Activated naive CD4-positive, alpha-beta T cell treated with anti-CD3 and anti-CD28 coated beads, Interleukin-2, amount 50 U/mL, for 24 hours (primary cell): ENCODE measurements around the gene POLR3F.
A peak's percentile ranks its signal among the peaks of the same experiment; 100 is the strongest.

Experiments
- H3K27ac Mint-ChIP-seq: one replicate; pipeline ENCODE4 v1.8.0; 2021; ENCODE audit warnings: mild to moderate bottlenecking, mixed read lengths
- H3K27me3 Mint-ChIP-seq: one replicate; pipeline ENCODE4 v1.8.0; 2021; ENCODE audit warnings: mixed read lengths
- H3K36me3 Mint-ChIP-seq: one replicate; pipeline ENCODE4 v1.8.0; 2021; ENCODE audit warnings: mixed read lengths
- H3K4me1 Mint-ChIP-seq: one replicate; pipeline ENCODE4 v1.8.0; 2021; ENCODE audit warnings: mixed read lengths
- H3K4me3 Mint-ChIP-seq: one replicate; pipeline ENCODE4 v1.8.0; 2021; ENCODE audit warnings: mild to moderate bottlenecking, mixed read lengths
- H3K9me3 Mint-ChIP-seq: one replicate; pipeline ENCODE4 v1.8.0; 2021; ENCODE audit warnings: mixed read lengths

The POLR3F gene, protein sequence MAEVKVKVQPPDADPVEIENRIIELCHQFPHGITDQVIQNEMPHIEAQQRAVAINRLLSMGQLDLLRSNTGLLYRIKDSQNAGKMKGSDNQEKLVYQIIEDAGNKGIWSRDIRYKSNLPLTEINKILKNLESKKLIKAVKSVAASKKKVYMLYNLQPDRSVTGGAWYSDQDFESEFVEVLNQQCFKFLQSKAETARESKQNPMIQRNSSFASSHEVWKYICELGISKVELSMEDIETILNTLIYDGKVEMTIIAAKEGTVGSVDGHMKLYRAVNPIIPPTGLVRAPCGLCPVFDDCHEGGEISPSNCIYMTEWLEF

DNA sequence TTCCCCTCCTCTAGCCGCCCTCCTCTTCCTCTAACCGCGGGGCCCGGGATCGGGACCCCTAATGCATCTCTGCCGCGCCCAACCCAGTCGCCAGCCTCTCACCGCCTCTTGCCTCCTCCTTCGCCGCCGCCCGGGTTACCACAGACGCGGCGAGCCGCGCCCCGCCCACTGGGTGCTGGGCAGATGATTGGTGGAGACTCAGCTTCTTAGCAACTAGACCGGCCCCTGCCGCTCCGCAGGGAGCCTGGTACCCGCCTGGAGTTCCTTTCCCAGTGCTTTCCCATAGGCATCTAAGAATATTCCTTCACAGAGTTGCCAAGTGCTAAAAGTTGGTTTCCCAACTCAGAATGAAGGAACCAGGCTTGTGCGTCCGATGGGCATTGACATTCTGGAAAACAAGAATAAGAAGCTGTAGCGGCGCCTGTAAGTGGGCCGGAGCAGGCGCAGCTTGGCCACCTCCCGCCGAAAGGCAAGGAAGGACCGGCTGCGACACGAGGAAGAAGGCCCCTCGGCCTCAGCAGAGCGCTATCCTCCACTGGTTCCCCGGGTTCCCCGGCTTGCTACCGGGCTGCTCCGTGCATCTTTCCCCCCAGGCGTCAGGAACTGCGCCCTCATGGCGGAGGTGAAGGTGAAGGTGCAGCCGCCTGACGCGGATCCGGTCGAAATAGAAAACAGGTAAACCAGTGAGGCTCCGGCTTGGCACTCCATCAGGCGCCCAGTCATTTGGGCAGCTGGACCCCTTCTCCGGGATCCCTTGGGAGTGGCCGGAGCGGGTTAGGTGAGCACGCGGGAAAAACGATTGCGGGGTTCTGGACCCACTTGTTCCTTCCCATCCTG, at the start of gene POLR3F, which contains the start of gene DZANK1:
Gene POLR3F, plus strand, starts transcription at position 497 of the 837 bp plus-strand sequence. Its CDS starts 117 bp downstream, at position 614.
Gene DZANK1, minus strand, starts transcription at position 137 of the 837 bp plus-strand sequence. CDS start 1,672 bp downstream, outside the sequence.
- Mint-ChIP-seq H3K27ac (peak within 1 kb of the TSS; percentile 98), H3K9me3 (no peaks in the 10 kb centered on the region), H3K36me3 (peaks cover 3% of the 10 kb centered on the region), H3K4me1 (peaks cover 38% of the 10 kb centered on the region), H3K27me3 (no peaks in the 10 kb centered on the region), H3K4me3 (peak within 1 kb of the TSS; percentile 94)

DNA sequence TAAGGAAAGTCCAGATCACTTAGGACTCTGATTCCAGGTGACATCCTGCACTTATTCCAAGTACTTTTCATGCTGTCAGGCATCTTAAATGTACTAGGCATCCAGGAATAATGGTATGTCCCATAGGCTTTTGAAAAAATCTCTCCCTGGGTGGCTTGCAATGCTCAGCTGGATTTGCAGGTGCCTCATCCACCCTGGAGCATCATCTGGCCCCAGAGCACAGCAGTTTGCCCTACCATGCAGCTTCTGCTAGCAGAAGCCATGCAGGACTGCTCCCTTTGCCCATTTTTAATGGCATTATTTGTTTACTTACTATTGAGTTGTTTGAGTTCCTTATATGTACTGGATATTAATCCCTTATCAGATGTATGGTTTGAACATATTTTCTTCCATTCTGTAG, 45.6 kb upstream of the POLR3F start:
- H3K27me3 Mint-ChIP-seq: no peaks in the 10 kb centered on the region
- no peak overlapping the region for H3K4me3 Mint-ChIP-seq
- no peaks in the 10 kb centered on the region for H3K9me3 Mint-ChIP-seq
- peaks cover 1% of the 10 kb centered on the region for H3K36me3 Mint-ChIP-seq
- no peaks in the 10 kb centered on the region for H3K4me1 Mint-ChIP-seq
- H3K27ac Mint-ChIP-seq: no peak overlapping the region

DNA sequence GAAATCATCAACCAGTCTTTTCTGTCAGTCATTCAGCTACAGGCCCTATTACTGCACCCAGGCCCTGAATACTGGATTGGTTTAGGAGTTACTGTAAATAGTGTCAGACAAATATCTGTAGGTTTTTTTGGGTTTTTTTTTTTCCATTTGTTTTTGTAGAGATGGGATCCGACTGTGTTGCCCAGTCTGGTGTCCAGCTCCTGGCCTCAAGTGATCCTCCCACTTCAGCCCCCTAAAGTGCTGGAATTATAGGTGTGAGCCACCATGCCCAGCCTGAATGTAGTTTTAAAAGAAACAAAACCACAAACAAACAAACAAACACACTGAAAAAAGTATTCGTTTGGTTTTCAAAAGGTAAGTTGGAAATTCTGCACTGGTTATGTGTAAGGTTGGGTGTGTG, 40.0 kb upstream of the POLR3F start:
- Mint-ChIP-seq H3K9me3 (no peaks in the 10 kb centered on the region), H3K27ac (no peak overlapping the region), H3K27me3 (no peaks in the 10 kb centered on the region), H3K36me3 (peaks cover 3% of the 10 kb centered on the region), H3K4me1 (no peaks in the 10 kb centered on the region), H3K4me3 (no peak overlapping the region)

DNA sequence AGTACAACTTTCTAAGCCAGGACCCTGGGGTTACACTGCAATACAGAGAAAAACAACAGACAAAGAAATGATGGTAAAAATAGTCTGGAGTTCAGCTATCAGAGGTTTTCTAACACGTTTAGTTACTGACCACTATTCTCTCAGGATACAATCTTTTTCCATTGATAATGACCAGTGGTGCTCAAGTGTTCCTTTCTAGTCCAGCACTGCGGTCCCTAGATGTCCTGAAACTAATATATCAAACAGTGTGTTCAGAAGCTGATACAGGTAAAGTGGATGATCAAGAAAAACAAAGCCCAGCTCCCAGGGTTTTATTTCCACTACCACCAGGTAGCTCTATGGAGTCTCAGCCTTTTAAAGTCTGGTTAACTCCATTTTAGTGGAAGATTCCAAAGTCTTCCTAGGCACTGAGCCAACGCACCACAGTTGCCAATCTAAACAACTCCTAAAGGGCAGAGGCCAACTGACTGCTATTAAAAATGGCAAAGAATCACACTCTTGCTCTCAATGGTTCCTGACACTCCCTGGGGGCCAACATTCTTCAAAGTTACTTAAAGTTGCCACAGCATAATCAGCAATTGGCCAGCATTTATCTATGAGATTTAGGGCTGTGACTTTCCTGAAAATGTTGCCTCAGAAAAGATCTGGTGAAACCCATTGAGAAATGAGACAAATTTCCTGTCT, 38.6 kb upstream of the POLR3F start:
- H3K27me3 Mint-ChIP-seq: no peaks in the 10 kb centered on the region
- no peak overlapping the region for H3K27ac Mint-ChIP-seq
- H3K4me3 Mint-ChIP-seq: no peak overlapping the region
- H3K4me1 Mint-ChIP-seq: no peaks in the 10 kb centered on the region
- H3K36me3 Mint-ChIP-seq: peaks cover 3% of the 10 kb centered on the region
- no peaks in the 10 kb centered on the region for H3K9me3 Mint-ChIP-seq

DNA sequence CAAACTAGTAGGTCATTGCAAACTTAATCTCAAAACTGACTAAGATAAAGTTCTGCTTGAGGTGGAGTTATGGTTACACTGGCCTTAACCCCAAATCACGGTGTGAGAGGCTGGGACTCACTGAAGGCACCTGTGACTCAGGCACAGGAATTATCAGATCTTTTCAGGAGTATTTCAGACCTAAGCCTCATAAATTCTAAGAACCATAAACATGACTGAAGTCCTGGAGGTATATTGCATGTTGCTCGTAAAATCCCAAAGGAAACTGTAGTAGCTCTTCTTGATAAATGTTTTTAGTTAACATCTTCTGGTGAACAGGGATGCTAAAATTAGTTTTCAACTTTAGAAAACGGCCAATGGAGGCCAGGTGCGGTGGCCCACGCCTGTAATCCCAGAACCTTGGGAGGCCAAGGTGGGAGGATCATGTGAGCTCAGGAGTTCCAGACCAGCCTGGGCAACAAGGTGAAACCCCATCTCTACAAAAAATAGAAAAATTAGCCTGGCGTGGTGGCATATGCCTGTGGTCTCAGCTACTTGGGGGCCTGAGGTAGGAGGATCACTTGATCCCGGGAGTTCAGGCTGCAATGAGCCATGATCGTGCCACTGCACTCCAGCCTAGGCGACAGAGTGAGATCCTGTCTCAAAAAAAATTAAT, 36.9 kb upstream of the POLR3F start:
- Mint-ChIP-seq H3K36me3 (peaks cover 1% of the 10 kb centered on the region), H3K27ac (no peak overlapping the region), H3K4me3 (no peak overlapping the region), H3K27me3 (no peaks in the 10 kb centered on the region), H3K9me3 (no peaks in the 10 kb centered on the region), H3K4me1 (no peaks in the 10 kb centered on the region)

DNA sequence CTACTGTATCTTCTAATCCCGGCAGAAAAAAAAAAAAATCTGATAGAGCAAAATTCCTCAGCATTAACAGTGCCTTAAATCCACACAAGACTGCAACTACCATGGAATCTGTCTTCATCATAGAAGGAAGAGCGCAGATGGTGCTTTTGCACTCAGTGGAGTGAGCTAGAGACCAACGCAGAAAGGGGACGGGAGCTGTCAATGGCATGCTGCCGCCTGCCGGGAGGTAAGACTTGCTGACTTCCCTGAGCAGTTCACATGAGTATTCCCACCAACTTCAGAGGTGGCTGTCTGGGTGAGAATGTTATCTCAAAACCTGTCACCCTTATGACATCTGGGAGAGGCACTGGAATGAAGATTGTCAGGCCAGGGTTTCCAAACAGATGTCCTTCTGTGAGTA, 36.0 kb upstream of the POLR3F start:
- Mint-ChIP-seq H3K27ac (no peak overlapping the region), H3K4me1 (no peaks in the 10 kb centered on the region), H3K4me3 (no peak overlapping the region), H3K27me3 (no peaks in the 10 kb centered on the region), H3K9me3 (no peaks in the 10 kb centered on the region), H3K36me3 (peaks cover 1% of the 10 kb centered on the region)

DNA sequence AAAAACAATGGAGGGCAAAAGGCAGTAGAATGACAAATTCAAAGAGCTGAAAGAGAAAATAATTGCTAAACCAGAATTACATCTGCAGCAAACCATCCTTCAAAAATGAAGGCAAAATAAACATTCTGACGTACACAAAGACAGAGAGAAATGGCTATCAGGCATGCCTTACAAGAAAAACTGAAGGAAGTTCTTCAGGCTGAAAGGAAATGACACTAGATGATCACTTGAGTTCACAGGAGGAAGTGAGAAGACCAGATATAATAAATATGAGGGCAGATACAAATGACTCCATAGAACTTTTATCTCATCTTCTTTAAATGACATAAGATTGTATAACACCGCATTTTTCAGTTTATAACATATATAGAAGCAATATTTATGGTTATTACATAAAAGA, 30.3 kb upstream of the POLR3F start:
- no peaks in the 10 kb centered on the region for H3K27me3 Mint-ChIP-seq
- H3K4me3 Mint-ChIP-seq: no peak overlapping the region
- H3K4me1 Mint-ChIP-seq: no peaks in the 10 kb centered on the region
- no peaks in the 10 kb centered on the region for H3K36me3 Mint-ChIP-seq
- H3K9me3 Mint-ChIP-seq: no peaks in the 10 kb centered on the region
- H3K27ac Mint-ChIP-seq: no peak overlapping the region

DNA sequence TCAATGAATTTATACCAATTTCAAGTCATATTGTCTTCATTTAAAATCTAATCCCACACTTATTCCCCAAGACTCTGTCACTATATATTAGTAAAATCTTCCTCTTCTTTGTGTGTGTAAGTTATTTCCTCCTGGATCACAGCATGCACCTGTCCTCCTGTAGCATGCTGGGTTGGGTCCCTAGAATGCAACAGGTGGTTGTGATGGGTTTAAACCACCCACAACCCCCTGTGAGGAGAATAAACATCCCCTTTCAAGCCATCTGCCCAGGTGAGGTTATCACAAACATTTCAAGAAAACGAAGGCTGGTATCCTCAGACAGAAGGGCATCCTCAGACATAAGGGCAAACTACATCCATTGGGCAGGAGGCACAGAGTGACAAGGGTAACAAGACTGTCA, 26.8 kb upstream of the POLR3F start:
- no peaks in the 10 kb centered on the region for H3K27me3 Mint-ChIP-seq
- H3K27ac Mint-ChIP-seq: no peak overlapping the region
- H3K9me3 Mint-ChIP-seq: no peaks in the 10 kb centered on the region
- H3K4me3 Mint-ChIP-seq: no peak overlapping the region
- no peaks in the 10 kb centered on the region for H3K4me1 Mint-ChIP-seq
- no peaks in the 10 kb centered on the region for H3K36me3 Mint-ChIP-seq

DNA sequence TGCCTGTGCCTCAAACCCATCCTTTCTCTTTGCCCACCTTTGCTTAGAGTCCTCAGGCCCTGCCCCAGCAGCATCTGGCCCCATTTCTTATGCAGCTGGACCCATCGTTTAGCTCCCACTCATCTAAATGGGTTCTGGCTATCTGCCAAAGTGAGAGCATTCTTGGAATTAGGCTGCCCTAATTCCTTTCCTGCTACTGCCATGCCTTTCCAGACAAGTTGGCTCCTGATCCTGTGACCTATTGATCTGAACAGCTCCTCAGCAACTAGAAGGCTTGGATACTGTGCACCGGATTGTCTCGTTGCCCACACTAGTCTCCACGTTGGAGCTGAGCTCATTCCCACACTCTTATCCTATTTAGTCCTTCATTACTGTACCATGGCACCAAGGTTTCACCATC, 23.3 kb upstream of the POLR3F start:
- no peaks in the 10 kb centered on the region for H3K4me1 Mint-ChIP-seq
- no peak overlapping the region for H3K27ac Mint-ChIP-seq
- H3K27me3 Mint-ChIP-seq: no peaks in the 10 kb centered on the region
- no peak overlapping the region for H3K4me3 Mint-ChIP-seq
- peaks cover 1% of the 10 kb centered on the region for H3K36me3 Mint-ChIP-seq
- H3K9me3 Mint-ChIP-seq: no peaks in the 10 kb centered on the region

DNA sequence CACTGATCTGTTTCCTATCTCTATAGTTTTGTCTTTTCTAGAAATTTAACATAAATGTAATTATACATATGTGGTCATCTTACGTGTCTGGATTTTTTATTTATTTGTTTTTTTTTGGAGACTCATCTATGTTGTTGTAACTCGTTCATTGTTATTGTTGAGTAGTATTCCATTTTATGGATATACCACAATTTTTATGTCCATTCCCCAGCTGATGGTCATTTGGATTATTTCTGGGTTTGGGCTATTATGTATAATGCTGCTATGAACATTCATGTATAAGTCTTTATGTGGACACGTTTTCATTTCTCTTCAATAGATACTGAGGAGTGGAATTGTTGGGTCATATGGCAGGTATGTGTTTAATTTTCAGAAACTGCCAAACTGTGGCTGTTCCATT, 10.6 kb upstream of the POLR3F start:
- no peak overlapping the region for H3K27ac Mint-ChIP-seq
- H3K4me3 Mint-ChIP-seq: no peak overlapping the region
- H3K9me3 Mint-ChIP-seq: peaks cover 6% of the 10 kb centered on the region
- H3K36me3 Mint-ChIP-seq: peaks cover 1% of the 10 kb centered on the region
- no peaks in the 10 kb centered on the region for H3K27me3 Mint-ChIP-seq
- H3K4me1 Mint-ChIP-seq: no peaks in the 10 kb centered on the region

DNA sequence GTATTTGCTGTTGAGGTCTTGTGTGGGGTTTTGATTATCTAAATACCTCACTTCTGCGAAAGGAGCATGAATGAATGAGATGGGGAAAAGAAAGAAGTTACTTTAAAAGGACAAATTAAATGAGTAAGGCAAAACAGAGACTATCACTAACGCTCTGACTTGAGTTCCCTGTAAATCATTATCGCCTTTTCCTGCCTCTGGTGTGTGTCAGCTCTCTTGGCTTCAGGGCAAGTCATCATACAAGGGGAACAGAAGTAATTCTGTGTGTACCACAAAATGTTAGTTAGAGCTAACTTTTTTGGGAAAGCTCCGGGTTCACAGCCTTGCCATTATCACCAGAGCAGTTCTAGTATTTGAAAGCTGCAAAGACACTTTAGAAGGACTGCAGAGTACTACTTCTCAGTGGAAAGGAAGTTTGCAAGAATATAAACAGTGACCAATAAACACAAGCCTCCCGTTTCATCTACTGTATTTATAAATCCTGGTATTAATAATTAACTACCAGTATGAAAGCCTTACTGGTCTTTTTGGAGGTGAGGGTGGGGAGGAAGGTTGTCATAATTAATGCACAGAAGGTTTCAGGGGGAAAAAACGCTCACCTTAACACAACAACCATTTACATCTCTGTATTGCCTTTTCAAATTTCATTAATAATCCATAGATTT, 1.5 kb upstream of the POLR3F start:
- Mint-ChIP-seq H3K27ac (peak overlapping the region; percentile 46), H3K4me3 (peak overlapping the region; percentile 94), H3K4me1 (peaks cover 38% of the 10 kb centered on the region), H3K9me3 (no peaks in the 10 kb centered on the region), H3K27me3 (no peaks in the 10 kb centered on the region), H3K36me3 (peaks cover 3% of the 10 kb centered on the region)

DNA sequence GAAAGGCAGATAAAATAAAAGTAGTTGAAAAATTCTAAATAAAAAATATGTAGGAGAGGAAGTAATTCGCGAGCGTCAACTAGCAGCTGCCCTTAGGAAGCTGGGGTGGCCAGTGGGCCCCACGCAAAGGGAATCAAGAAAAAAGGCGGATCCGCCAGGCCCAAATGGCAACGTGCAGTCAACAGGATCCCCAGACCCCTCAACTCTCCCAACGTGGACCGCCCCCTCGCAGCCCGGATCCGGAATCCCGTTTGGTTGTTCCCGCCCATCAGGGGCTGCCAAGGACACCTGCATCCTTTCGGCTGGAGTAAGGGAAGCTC, 656 bp upstream of the POLR3F start:
- peak overlapping the region; percentile 94 for H3K4me3 Mint-ChIP-seq
- H3K36me3 Mint-ChIP-seq: peaks cover 3% of the 10 kb centered on the region
- H3K4me1 Mint-ChIP-seq: peaks cover 38% of the 10 kb centered on the region
- H3K27me3 Mint-ChIP-seq: no peaks in the 10 kb centered on the region
- no peaks in the 10 kb centered on the region for H3K9me3 Mint-ChIP-seq
- peak overlapping the region; percentile 98 for H3K27ac Mint-ChIP-seq

DNA sequence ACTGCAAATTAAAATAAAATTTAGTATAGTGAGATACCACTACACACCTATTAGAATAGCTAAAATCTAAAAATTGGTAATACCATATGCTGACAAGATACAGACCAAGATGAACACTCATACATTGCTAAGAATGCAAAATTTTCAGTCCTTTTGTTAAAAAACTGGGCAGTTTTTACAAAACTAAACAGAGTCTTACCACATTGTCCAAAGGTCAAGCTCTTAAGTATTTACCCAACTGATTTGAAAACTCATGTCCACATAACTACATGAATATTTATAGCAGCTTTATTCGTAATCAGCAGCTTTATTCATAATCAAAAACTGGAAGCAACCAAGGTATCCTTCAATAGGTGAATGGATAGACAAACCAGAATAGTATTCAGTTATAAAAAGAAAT, 10.0 kb downstream of the POLR3F start:
- Mint-ChIP-seq H3K27me3 (no peaks in the 10 kb centered on the region), H3K4me3 (no peak overlapping the region), H3K9me3 (no peaks in the 10 kb centered on the region), H3K27ac (no peak overlapping the region), H3K36me3 (peaks cover 18% of the 10 kb centered on the region), H3K4me1 (no peaks in the 10 kb centered on the region)

DNA sequence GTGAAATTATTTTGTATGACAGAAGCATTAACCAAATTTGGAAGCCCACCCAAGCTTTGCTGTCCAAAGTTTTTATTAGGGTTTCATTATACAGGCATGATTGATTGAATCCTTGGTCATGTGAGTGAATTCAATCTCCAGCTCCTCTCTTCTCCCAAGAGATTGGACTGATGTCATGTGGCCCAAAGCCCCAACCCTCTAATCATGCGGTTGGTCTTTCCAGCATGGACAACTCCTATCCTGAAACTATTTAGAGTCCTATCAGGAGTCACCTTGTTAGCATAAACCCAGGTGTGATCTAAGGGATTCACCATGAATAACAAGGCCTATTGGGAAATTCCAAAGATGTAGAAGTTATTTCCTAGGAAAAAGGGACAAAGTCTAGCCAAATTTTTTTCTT, 10.6 kb downstream of the POLR3F start:
- no peaks in the 10 kb centered on the region for H3K27me3 Mint-ChIP-seq
- H3K27ac Mint-ChIP-seq: no peak overlapping the region
- no peak overlapping the region for H3K4me3 Mint-ChIP-seq
- no peaks in the 10 kb centered on the region for H3K9me3 Mint-ChIP-seq
- no peaks in the 10 kb centered on the region for H3K4me1 Mint-ChIP-seq
- H3K36me3 Mint-ChIP-seq: peaks cover 18% of the 10 kb centered on the region

DNA sequence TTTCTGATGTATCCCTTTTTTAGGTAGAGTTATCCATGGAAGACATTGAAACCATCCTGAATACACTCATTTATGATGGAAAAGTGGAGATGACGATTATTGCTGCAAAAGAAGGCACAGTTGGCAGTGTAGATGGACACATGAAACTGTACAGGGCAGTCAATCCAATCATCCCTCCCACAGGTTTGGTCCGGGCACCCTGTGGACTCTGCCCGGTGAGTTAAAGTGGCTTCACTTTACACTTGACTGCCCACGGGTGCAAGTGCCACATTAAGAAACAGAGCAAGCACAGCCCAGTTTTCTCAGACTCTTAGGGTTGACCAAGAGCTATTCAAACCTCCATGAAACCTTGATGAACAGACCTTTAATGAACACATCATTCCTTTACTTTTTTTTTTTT, 14.4 kb downstream of the POLR3F start:
- peaks cover 7% of the 10 kb centered on the region for H3K36me3 Mint-ChIP-seq
- peak overlapping the region; percentile 35 for H3K27ac Mint-ChIP-seq
- H3K9me3 Mint-ChIP-seq: no peaks in the 10 kb centered on the region
- H3K4me3 Mint-ChIP-seq: no peak overlapping the region
- no peaks in the 10 kb centered on the region for H3K27me3 Mint-ChIP-seq
- no peaks in the 10 kb centered on the region for H3K4me1 Mint-ChIP-seq
